ENCODE measurements around the gene TTYH3.

DNA sequence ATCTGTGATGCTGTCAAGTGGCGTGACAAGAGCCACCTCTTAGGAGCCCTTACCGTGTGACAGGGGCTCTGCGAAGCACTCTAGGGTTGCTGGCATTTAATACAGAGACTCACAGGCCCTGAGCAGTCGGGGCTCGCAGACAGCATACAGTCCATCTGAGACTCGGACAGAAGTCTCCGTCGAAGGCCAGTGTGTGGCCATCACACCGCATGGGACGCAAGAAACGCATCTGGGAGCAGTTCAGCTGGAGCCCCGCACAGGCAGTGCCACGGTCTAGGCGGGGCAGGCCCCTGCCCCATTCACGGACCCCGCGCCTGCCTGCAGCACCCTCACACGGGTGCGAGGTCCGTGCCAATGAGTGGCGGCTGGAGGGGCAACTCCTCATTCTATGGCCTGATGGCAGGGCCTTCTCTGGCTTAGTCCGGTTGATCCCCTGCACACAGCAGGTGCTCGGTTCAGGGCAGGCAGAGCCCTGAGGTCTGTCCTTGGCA, 39.4 kb upstream of the TTYH3 start:
- TF ChIP-seq POLR2A (IDR thresholded peaks at IDR 0.05) (no peak), EP300 (IDR thresholded peaks at IDR 0.05) (no peak)
- TF ChIP-seq, protein P1, sequence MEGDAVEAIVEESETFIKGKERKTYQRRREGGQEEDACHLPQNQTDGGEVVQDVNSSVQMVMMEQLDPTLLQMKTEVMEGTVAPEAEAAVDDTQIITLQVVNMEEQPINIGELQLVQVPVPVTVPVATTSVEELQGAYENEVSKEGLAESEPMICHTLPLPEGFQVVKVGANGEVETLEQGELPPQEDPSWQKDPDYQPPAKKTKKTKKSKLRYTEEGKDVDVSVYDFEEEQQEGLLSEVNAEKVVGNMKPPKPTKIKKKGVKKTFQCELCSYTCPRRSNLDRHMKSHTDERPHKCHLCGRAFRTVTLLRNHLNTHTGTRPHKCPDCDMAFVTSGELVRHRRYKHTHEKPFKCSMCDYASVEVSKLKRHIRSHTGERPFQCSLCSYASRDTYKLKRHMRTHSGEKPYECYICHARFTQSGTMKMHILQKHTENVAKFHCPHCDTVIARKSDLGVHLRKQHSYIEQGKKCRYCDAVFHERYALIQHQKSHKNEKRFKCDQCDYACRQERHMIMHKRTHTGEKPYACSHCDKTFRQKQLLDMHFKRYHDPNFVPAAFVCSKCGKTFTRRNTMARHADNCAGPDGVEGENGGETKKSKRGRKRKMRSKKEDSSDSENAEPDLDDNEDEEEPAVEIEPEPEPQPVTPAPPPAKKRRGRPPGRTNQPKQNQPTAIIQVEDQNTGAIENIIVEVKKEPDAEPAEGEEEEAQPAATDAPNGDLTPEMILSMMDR (IDR thresholded peaks at IDR 0.05): no peak
